Measurements from ENCODE around the gene C22orf23.

- TF ChIP-seq CTCF (IDR thresholded peaks at IDR 0.05) (no peak), POLR2A (IDR thresholded peaks at IDR 0.05) (no peak)
These were observed 27.0 kb downstream of the C22orf23 start for GRCh38 chr22:37926358-37926757.

Measured in breast epithelium (tissue), 3 donors.